B cell (primary cell): Measurements from ENCODE around the gene PUM1.
"Not testable (repeated sequence)": the region's sequence is repeated elsewhere in the genome, so short reads cannot be mapped to it uniquely, and the experiment has no call there.

Experiments
- EZH2 ChIP-seq: IDR thresholded peaks from 2 replicates; pipeline ENCODE4 v1.6.1; 2012; ENCODE audit warnings: borderline replicate concordance, low read depth, mild to moderate bottlenecking, moderate library complexity, low read length; ENCODE audit not compliant: insufficient read depth, poor library complexity, severe bottlenecking
- TF ChIP-seq, protein P1 (sequence below): fragments of 200-600 bp; IDR thresholded peaks from one replicate; pipeline ENCODE4 v1.8.0; 2022; ENCODE audit warnings: antibody characterized with exemption, mild to moderate bottlenecking

DNA sequence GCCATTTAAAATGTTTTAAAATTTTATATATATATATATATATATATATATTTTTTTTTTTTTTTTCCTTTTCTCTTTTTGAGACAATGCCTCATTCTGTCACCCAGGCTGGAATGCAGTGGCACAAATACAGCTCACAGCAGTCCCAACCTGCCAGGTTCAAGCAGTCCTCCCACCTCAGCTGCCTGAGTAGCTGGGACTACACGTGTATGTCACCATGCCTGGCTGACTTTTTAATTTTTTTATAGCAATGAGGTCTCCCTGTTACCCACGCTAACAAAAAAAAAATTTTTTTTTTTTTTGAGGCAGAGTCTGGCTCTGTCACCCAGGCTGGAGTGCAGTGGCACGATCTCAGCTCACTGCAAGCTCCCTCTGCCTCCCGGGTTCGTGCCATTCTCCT lies 26.6 kb downstream of the PUM1 start:
- TF ChIP-seq EZH2 = not testable (repeated sequence)
- TF ChIP-seq, protein P1, sequence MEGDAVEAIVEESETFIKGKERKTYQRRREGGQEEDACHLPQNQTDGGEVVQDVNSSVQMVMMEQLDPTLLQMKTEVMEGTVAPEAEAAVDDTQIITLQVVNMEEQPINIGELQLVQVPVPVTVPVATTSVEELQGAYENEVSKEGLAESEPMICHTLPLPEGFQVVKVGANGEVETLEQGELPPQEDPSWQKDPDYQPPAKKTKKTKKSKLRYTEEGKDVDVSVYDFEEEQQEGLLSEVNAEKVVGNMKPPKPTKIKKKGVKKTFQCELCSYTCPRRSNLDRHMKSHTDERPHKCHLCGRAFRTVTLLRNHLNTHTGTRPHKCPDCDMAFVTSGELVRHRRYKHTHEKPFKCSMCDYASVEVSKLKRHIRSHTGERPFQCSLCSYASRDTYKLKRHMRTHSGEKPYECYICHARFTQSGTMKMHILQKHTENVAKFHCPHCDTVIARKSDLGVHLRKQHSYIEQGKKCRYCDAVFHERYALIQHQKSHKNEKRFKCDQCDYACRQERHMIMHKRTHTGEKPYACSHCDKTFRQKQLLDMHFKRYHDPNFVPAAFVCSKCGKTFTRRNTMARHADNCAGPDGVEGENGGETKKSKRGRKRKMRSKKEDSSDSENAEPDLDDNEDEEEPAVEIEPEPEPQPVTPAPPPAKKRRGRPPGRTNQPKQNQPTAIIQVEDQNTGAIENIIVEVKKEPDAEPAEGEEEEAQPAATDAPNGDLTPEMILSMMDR = not testable (repeated sequence)
